K562 (cell line): ENCODE results near the gene NME4. TPM values are rescaled to one million over a fixed set of nuclear protein-coding genes. Genes with fewer than 3 reads are reported as not detected.
A peak's percentile ranks its signal among the peaks of the same experiment; 100 is the strongest.

Source experiments
- ATAC-seq: fragments of 200-7000 bp; cut with Tn5 transposase; 3 replicates; pipeline ENCODE4 v1.9.1; 2020; ENCODE audit warnings: moderate library complexity
- BruUV-seq: library from RNA; stranded (reverse); fragments of 400-500 nt; replicated peaks from 2 replicates; lab custom pipeline; 2021; lab: Mats Ljungman, UMichigan
- CTCF ChIA-PET: fragments of 300-600 bp; formaldehyde crosslinking; extraction: SDS; loops from one replicate; lab custom pipeline; 2021; ENCODE audit warnings: low intra/inter-chr PET ratio; lab: Yijun Ruan, JAX
- POLR2A ChIA-PET: fragments of 300-600, 350-650 bp; sonication (Branson Sonifier 250); formaldehyde crosslinking; extraction: SDS; loops from one replicate; lab custom pipeline; 2021; ENCODE audit warnings: antibody characterized with exemption, inconsistent platforms; lab: Yijun Ruan, JAX
- DNase-seq, 4 experiments: peaks; one replicate each; pipeline versions ENCODE4 v3.0.0 to v3.0.0-alpha.2; 2011 to 2018; ENCODE audit warnings: low spot score in 3 of 4, mixed read lengths in 3 of 4; ENCODE audit errors: extremely low read depth in 1 of 4
- FAIRE-seq: peaks from 2 replicates; lab custom pipeline; 2011; peaks lifted over from hg19 to GRCh38; lab: Jason Lieb, UNC
- H2AFZ ChIP-seq: 2 replicates; pipeline ENCODE4 v1.6.0; 2011; ENCODE audit warnings: low read depth, low read length, control low read depth, inconsistent platforms
- H3K27ac ChIP-seq: fragments of 200-600 bp; 3 replicates; pipeline ENCODE4 v1.8.0; 2011; ENCODE audit warnings: low read depth, mild to moderate bottlenecking, control low read depth, inconsistent platforms, low read length, moderate library complexity, mixed read lengths; ENCODE audit errors: extremely low read depth
- H3K27me3 ChIP-seq, 2 experiments: fragments of 300-600 bp in 1 of 2; 2 replicates in 1 of 2; 3 replicates in 1 of 2; pipeline versions ENCODE4 v1.6.0 to v1.8.0; 2011; ENCODE audit warnings: inconsistent platforms in 2 of 2, low read length in 2 of 2, mild to moderate bottlenecking in 1 of 2, mixed read lengths in 1 of 2, moderate library complexity in 1 of 2; ENCODE audit not compliant: control insufficient read depth in 2 of 2, insufficient read depth in 2 of 2
- H3K36me3 ChIP-seq: fragments of 300-600 bp; 3 replicates; pipeline ENCODE4 v1.8.0; 2011; ENCODE audit warnings: mild to moderate bottlenecking, low read length, inconsistent platforms; ENCODE audit not compliant: control insufficient read depth, insufficient read depth
- H3K4me1 ChIP-seq, 2 experiments: fragments of 200-600 bp in 1 of 2; replicated peaks in 1 of 2; 2 replicates in 1 of 2; 3 replicates in 1 of 2; pipeline versions ENCODE4 v1.5.1 to v1.8.0; 2011; ENCODE audit warnings: inconsistent platforms in 2 of 2, low read length in 2 of 2, mild to moderate bottlenecking in 1 of 2, mixed read lengths in 1 of 2, moderate library complexity in 1 of 2; ENCODE audit not compliant: control insufficient read depth in 2 of 2, insufficient read depth in 2 of 2
- H3K4me2 ChIP-seq: 2 replicates; pipeline ENCODE4 v1.6.1; 2011; ENCODE audit warnings: low read length, control low read depth, inconsistent platforms, mixed read lengths; ENCODE audit not compliant: insufficient read depth
- H3K4me3 ChIP-seq: fragments of 200-600 bp; sonication (generic), shearing (Covaris generic); 2 replicates; pipeline ENCODE4 v1.5.1; 2016; ENCODE audit warnings: control low read depth, inconsistent platforms
- H3K79me2 ChIP-seq: fragments of 200-600 bp; 3 replicates; pipeline ENCODE4 v1.8.0; 2011; ENCODE audit warnings: low read length, inconsistent platforms; ENCODE audit not compliant: control insufficient read depth, insufficient read depth
- H3K9ac ChIP-seq, 2 experiments: 2 replicates each; pipeline versions ENCODE4 v1.6.0 to v1.6.1; 2011; ENCODE audit warnings: low read depth in 2 of 2, low read length in 2 of 2, control low read depth in 1 of 2, inconsistent platforms in 1 of 2, mild to moderate bottlenecking in 1 of 2, mixed read lengths in 1 of 2; ENCODE audit not compliant: insufficient read depth in 1 of 2
- H3K9me1 ChIP-seq: one replicate; pipeline ENCODE4 v1.6.0; 2011; ENCODE audit warnings: inconsistent platforms, mild to moderate bottlenecking, low read length, moderate library complexity; ENCODE audit not compliant: control insufficient read depth, insufficient read depth
- H3K9me3 ChIP-seq: replicated peaks from 2 replicates; pipeline ENCODE4 v1.5.1; 2011; ENCODE audit warnings: low read depth, low read length, inconsistent platforms; ENCODE audit not compliant: control insufficient read depth, insufficient read depth
- H4K20me1 ChIP-seq: replicated peaks from 2 replicates; pipeline ENCODE4 v1.6.1; 2011; ENCODE audit warnings: low read length, inconsistent platforms, mixed read lengths; ENCODE audit not compliant: control insufficient read depth, insufficient read depth
- BCL6 ChIP-seq: fragments of 250-450 bp; sonication (Bioruptor Pico); IDR thresholded peaks from 2 replicates; pipeline ENCODE4 v1.4.0; 2020
- BRF1 ChIP-seq: IDR thresholded peaks from 3 replicates; pipeline ENCODE4 v1.6.1; 2011; ENCODE audit warnings: borderline replicate concordance, mild to moderate bottlenecking; ENCODE audit not compliant: insufficient read length; ENCODE audit errors: extremely low read depth
- CHD1 ChIP-seq: fragments of 200-600 bp; sonication (generic); IDR thresholded peaks from one replicate; pipeline ENCODE4 v1.6.1; 2012; ENCODE audit warnings: mild to moderate bottlenecking, moderate library complexity, low read length, inconsistent platforms
- HMG20B ChIP-seq: fragments of 250-450 bp; sonication (Bioruptor Pico); IDR thresholded peaks from 2 replicates; pipeline ENCODE4 v1.5.0; 2021; ENCODE audit warnings: mild to moderate bottlenecking
- HNRNPL ChIP-seq: fragments of 200-400 bp; formaldehyde crosslinking; IDR thresholded peaks from 2 replicates; pipeline ENCODE4 v1.6.1; 2017; ENCODE audit warnings: low read depth, mild to moderate bottlenecking, low read length
- KDM2B ChIP-seq: fragments of 250-450 bp; sonication (Bioruptor Pico); IDR thresholded peaks from 2 replicates; pipeline ENCODE4 v1.8.0; 2021; ENCODE audit warnings: mild to moderate bottlenecking, moderate library complexity
- MLLT1 ChIP-seq, 2 experiments: fragments of 450-650 bp; IDR thresholded peaks; 2 replicates each; pipeline ENCODE4 v1.6.1; 2016
- MTA1 ChIP-seq: fragments of 450-650 bp; IDR thresholded peaks from 2 replicates; pipeline ENCODE4 v1.6.1; 2017; ENCODE audit warnings: borderline replicate concordance
- NCOA1 ChIP-seq: fragments of 450-650 bp; IDR thresholded peaks from 2 replicates; pipeline ENCODE4 v1.6.1; 2016; ENCODE audit warnings: low read depth
- RNF2 ChIP-seq: sonication (generic); IDR thresholded peaks from 2 replicates; pipeline ENCODE4 v1.6.1; 2016
- SMARCA4 ChIP-seq: fragments of 450-650 bp; IDR thresholded peaks from 2 replicates; pipeline ENCODE4 v1.6.1; 2016
- SMARCC2 ChIP-seq: fragments of 450-650 bp; IDR thresholded peaks from 2 replicates; pipeline ENCODE4 v1.6.1; 2017; ENCODE audit warnings: antibody characterized with exemption, moderate library complexity, mild to moderate bottlenecking, low read depth
- SMARCE1 ChIP-seq: fragments of 450-650 bp; IDR thresholded peaks from 2 replicates; pipeline ENCODE4 v1.7.1; 2016; ENCODE audit warnings: mild to moderate bottlenecking
- TCFL5 ChIP-seq: fragments of 250-450 bp; sonication (Bioruptor Pico); conservative IDR thresholded peaks from 2 replicates; pipeline ENCODE4 v1.6.1; 2021; ENCODE audit warnings: mild to moderate bottlenecking, moderate library complexity, matching md5 sums
- ZC3H4 ChIP-seq: sonication (generic); formaldehyde crosslinking; IDR thresholded peaks from 2 replicates; pipeline ENCODE4 v1.9.0; 2021; ENCODE audit warnings: missing genetic modification reagents, borderline replicate concordance
- WGBS: fragments of 100-300 bp; shearing (Covaris generic); methylation state at CpG from one replicate; pipeline ENCODE4 v1.1.6; 2016; ENCODE audit warnings: low coverage, mixed read lengths; ENCODE audit not compliant: insufficient coverage; ENCODE audit errors: missing lambda C conversion rate; 5-methylcytosine and 5-hydroxymethylcytosine counted together
- in situ Hi-C: fragments of 300-500 bp; cut with MboI; formaldehyde crosslinking; loops from 4 replicates; pipeline ENCODE4 v1.15.0; 2018; ENCODE audit warnings: inconsistent platforms, mixed read lengths
- intact Hi-C: fragments of 100-400 bp; cut with micrococcal nuclease; formaldehyde crosslinking; loops from 2 replicates; pipeline ENCODE4 v1.14.2; 2022
- polyA plus RNA-seq, 8 experiments: library from polyadenylated mRNA; depleted of rRNA in 4 of 8; stranded (reverse) in 5 of 8; unstranded in 3 of 8; fragments of >200 nt; fragmentation: Nextera tagmentation in 2 of 8; fragmentation: Illumina TruSeq in 1 of 8; extraction: Ambion mirVana in 2 of 8; extraction: Trizol in 1 of 8; gene quantifications; 2 replicates each; pipeline versions ENCODE4 v1.2.1 to v1.2.3, GENCODE V29; 2011 to 2014; ENCODE audit warnings: inconsistent platforms in 1 of 8, missing spikeins in 1 of 8
- total RNA-seq, 7 experiments: library from RNA; depleted of rRNA in 6 of 7; stranded (reverse); fragments of >200 nt in 6 of 7; fragmentation: Illumina TruSeq in 2 of 7; extraction: Trizol in 2 of 7; gene quantifications; 2 replicates each; pipeline versions ENCODE4 v1.2.1 to v1.2.3, GENCODE V29; 2011 to 2021; ENCODE audit warnings: low replicate concordance in 1 of 7

Gene NME4
- total and polyA plus RNA-seq, 9 of the 15 experiments (the other 6 are each of a cell fraction or from before 2014, with no cell fraction given): 15.4 to 264 (median 139) TPM

GRCh38 chr16:354971-355461, 42.0 kb upstream of the NME4 start:
- ChIA-PET POLR2A (no interaction called here), CTCF (no interaction called here)
- Histone ChIP-seq H3K27ac (no peak overlapping the region), H3K4me2 (no peak overlapping the region), H2AFZ (no peak overlapping the region), H3K27me3 (no peaks in the 10 kb centered on the region), H3K4me1 (peaks cover 16 to 54% of the 10 kb centered on the region in 2 experiments), H4K20me1 (no peaks in the 10 kb centered on the region), H3K9ac (peak overlapping the region in 1 of 2 experiments; percentile 90; a peak in 2 of 4 replicates), H3K36me3 (peaks cover 11% of the 10 kb centered on the region), H3K9me1 (no peaks in the 10 kb centered on the region), H3K4me3 (no peak overlapping the region)
- in situ Hi-C loops: no loop called here
- no peak for DNase-seq
- intact Hi-C loops: loop anchor here (5.0 kb wide), 1 partner anchor 118 kb away; no protein-coding TSS in a partner anchor
- ATAC-seq: no peak
- 60% methylated on average over 9 of the region's 10 CpGs for WGBS
- no peak for TF ChIP-seq SMARCA4
- TF ChIP-seq MTA1: no peak
- TF ChIP-seq SMARCE1: no peak
- TF ChIP-seq ZC3H4: no peak
- no peak for TF ChIP-seq BCL6
- TF ChIP-seq HMG20B (CRISPR knock-in tag): no peak
- TF ChIP-seq TCFL5 (CRISPR knock-in tag): no peak
- no peak for TF ChIP-seq RNF2
- TF ChIP-seq HNRNPL: no peak
- TF ChIP-seq SMARCC2: no peak
- no peak for TF ChIP-seq NCOA1
- TF ChIP-seq BRF1: no peak
- TF ChIP-seq KDM2B (CRISPR knock-in tag): no peak
- TF ChIP-seq CHD1: no peak
- TF ChIP-seq MLLT1 (IDR thresholded peaks at IDR 0.05): no peak
- TF ChIP-seq, all 486 proteins: peak for 0
- H3K9me3 ChIP-seq: no peaks in the 10 kb centered on the region
- peaks cover 21% of the 10 kb centered on the region for H3K79me2 ChIP-seq
- FAIRE-seq: no peak
- no TSS peak for BruUV-seq
